ENCODE data around the gene CHST8.
"Not testable (repeated sequence)": the region's sequence is repeated elsewhere in the genome, so short reads cannot be mapped to it uniquely, and the experiment has no call there.

The CHST8 gene

DNA sequence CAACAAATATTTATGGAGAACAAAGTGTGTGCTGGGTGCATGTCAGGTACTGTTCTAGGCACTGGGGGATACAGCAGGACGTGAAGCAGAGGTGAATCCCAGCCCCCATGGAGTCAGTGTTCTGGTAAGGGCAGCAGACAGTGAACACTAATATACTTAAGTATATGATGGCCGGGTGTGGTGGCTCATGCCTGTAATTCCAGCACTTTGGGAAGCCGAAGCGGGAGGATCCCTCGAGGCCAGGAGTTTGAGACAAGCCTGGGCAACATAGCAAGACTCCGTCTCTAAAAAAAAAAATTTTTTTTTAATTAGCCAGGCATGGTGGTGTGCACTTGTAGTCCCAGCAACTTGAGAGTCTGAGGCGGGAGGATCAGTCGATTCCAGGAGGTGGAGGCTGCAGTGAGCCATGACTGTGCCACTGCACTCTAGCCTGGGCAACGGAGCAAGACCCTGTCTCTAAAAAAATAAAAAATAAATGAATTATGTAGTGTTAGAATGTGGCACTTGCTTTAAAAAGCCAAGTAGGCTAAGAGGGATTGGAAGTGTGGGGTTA lies 22.6 kb downstream of the CHST8 start:
- no peak for DNase-seq (ENCODE audit: low spot score)

DNA sequence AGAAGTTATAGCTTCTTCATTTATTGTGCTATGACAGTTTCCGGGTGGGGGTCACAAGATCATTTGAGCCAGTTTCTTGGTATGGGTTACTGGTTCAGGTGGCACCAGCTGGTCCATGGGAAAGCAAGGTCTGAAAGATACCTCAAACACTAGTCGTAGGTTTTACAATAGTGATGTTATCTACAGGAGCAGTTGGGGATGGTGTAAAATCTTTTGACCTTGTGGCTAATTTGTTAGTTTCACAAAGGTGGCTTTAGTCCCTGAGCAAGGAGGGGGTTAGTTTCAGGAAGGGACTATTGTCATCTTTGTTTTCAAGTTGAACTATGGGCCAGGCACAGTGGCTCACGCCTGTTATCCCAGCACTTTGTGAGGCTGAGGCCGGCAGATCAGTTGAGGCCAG lies 24.6 kb downstream of the CHST8 start:
- no peak for DNase-seq (ENCODE audit: low spot score)

DNA sequence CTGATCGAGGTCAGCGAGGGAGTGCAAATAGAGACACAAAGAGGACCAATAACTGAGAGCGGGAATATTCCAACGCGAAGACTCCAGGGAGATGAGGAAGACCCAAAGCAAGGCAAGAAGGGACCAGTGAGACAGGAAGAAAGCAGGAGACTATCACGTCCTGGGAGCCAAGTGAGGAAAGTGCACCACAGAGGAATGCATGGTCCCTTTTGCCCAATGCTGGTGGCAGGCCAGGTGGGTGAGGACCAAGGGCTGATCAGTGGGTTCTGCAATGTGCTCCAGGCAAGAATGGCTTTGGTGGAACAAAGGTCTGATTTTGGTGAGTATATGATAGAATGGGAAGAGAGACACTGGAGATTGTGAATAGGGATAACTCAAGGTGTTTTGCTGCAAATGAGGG lies 25.4 kb downstream of the CHST8 start:
- no peak for DNase-seq (ENCODE audit: low spot score)

DNA sequence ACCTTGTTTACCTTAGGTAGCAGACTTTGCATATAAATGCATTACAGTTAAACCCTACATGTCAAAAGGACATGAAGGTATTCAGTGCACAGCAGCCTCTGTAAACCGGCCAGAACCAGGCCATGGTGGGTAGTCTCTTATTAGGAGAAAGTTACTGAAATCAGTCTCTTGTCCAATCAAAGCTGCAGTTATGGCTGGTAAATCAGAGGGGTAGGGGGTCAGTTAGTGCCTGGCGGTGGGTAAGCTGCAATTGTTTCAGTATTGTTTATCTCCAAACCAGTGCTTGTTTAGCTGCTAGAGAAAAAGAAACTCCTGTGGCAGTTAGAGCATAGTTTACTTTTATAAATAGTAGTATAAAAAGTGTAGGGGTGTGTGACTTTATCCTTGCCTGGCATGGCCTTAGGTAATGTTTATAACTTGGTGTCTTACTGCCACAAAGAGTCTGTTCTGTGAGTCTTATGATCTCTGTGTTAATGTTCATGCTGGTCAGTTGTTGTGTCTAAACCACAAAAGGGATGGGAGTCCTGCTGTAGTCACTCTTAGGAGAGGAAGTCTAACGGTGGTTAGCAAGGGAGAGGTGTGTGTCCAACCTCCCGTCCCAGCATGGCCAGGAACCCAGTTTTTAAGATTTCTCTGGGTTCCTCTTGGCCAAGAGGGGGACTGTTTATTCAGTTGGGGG lies 28.0 kb downstream of the CHST8 start:
- DNase-seq (ENCODE audit: low spot score), result no peak

DNA sequence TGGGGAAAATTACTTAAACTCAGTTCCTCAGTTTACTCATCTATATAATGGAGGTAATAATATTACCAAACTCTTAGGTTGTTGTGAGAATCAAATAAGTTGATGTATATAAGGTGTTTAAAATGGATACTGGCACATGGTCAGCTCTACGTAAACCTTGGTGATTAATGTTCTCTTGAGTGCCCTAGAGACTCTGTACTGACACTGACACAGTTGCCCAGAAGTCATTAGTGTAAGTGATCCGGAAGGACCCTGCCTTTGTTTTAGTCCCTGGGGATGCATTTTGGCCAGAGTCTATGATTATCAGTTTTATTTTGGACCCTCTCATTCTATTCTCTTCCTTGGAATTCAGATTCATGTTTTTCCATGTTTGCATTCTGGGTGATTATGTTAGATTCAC lies 31.9 kb downstream of the CHST8 start:
- DNase-seq (ENCODE audit: low spot score), result no peak

DNA sequence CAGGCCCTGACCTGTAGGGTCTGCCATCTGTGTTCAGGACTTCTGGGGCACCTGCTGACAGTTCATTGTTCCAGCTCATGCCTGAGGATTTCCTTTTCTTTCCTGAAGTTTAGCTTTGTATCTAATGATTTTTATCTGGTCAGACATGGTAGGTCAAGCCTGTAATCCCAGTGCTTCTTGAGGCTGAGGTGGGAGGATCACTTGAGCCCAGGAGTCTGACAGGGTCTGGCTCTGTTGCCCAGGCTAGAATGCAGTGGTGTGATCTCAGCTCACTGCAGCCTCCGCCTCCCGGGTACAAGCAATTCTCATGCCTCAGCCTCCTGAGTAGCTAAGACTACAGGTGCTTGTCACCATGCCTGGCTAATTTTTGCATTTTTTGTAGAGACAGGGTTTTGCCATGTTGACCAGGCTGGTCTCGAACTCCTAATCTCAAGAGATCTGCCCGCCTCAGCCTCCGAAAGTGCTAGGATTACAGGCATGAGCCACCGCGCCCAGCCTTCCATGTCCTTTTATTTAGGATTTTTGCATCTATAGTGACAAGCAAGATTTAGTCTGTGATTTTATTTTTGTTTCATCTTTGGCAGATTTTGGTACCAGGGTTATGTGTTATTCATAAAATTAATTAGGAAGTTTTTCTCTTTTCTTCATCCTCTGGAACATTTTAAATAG lies 33.2 kb downstream of the CHST8 start:
- no peak for DNase-seq (ENCODE audit: low spot score)

DNA sequence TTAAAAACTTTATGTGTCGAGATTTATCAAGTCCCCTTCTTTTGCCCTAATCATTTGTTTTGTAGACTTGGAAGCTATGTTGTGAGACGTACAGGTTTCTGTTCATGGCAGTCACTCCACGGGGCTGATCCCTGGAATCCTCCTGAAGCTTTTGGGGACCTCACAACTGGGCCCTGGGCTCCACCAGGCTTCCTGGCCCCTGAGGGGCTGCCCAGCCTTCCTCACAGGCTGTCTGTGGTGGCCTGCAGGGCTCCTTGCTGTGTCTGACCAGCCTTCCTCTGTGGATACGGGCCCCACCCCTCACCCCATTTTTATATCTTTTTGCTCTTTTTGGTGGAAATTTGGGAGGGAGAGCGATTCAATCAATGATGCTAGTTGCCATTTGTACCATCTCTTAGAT lies 38.1 kb downstream of the CHST8 start:
- DNase-seq (ENCODE audit: low spot score), result no peak

DNA sequence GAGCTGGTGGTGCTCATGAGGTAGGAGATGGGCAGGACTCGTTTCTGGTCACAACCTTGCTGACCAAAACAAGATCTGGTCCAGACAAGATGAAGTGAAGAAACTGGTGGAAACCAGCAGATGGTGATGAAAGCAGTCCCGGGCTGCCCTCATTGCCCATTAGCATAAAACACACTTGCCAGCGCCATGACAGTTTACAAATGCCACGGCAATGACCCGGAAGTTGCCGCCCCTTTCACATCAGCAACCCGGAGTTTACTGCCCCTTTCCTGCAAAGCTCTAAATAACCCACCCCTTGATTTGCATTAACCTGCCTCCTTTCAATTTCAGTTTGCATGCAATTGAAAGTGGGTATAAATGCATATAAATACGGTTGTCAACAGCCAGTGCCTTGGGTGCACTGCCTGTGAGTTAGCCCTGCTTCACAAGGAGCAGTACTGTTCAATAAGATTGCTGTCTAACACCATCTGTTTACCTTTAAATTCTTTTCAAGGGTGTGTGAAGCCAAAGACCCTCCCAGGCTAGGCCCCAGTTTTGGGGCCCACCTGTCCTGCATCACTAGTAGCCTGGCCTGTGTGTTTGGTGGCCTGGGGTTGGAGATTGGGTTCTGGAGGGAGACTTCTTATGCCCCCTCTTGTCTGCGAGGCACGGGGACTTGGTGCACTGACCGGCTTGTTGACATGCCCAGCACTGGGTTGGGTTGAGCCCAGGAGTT lies 38.8 kb downstream of the CHST8 start:
- DNase-seq (ENCODE audit: low spot score), result no peak

DNA sequence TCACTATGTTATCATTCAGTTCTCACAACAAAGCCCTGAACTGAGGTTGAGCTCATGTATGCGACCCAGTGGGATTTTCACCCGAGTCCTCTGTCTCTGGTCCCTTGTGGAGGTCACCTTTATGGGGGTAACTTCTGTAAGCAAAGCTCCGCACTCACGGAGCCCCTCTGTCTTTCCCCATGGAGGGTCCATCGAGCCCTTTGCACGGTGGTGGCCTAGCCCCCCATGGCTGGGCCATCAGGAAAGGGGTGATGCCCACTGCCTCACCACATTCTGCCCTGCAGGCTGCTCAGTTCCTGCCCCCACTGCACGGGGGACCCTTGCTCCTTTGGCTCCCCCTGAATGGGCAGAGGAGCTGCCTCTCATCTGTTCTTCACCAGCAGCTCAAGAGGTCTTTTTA lies 39.6 kb downstream of the CHST8 start:
- DNase-seq (ENCODE audit: low spot score), result no peak

DNA sequence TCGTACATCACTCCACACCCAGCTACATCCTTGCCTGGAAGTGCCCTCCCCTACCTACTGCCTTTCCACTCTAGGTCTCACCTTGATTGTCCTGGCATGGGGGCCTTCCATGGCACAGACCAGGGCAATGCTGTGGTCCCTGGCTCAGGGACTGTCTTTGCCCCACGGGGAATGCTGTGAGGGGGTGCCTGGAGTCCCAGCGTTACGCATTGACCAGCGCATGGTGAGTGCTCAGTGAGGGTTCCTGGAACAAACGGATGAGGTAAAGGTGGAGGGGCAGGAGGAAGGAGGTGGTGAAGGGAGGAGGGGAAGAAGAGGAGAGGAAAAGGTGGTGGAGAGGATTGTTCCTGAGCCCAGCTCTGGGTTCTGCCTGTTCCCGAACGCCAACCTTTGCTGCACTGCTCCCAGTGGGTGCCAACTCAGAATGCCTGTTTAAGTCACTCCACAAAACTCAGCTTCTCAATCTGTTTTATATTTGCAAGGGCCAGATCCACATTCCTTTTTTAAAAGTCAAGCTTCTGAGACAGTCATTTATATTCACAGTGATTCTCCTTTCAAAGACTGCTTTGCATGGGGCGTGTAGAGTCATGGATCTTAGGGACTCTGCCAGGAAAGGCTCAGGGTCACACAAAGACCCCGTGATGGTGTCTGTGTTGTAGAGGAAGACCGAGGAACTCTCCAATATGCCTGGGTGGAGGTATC lies 40.8 kb downstream of the CHST8 start:
- no peak for DNase-seq (ENCODE audit: low spot score)

DNA sequence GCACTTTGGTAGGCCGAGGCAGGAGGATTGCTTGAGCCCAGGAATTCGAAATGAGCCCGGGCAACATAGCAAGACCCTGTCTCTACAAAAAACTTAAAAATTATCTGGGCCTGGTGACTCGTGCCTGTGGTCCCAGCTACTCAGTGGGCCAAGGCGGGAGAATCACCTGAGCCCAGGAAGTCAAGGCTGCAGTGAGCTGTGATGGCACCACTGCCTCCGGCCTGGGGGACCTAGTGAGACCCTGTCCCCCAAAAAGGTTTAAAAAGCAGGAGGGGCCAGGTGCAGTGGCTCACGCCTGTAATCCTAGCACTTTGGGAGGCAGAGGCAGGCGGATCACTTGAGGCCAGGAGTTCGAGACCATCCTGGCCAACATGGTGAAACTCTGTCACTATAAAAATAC lies 41.6 kb downstream of the CHST8 start:
- not testable (repeated sequence) for DNase-seq (ENCODE audit: low spot score)

DNA sequence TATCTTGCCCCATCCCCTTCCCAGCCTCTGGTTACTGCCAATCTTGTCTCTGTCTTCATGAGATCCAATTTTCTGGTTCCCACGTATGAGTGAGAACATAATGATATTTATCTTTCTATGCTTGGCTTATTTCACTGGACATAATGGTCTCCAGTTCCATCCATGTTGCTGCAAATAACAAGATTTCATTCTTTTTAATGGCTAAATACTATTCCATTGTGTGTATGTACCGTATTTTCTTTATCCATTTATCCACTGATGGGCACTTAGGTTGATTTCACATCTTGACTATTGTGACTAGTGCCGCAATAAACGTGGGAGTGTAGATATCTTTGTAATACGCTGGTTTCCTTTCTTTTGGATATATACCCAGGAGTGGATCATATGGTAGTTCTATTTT lies 43.0 kb downstream of the CHST8 start:
- no peak for DNase-seq (ENCODE audit: low spot score)

DNA sequence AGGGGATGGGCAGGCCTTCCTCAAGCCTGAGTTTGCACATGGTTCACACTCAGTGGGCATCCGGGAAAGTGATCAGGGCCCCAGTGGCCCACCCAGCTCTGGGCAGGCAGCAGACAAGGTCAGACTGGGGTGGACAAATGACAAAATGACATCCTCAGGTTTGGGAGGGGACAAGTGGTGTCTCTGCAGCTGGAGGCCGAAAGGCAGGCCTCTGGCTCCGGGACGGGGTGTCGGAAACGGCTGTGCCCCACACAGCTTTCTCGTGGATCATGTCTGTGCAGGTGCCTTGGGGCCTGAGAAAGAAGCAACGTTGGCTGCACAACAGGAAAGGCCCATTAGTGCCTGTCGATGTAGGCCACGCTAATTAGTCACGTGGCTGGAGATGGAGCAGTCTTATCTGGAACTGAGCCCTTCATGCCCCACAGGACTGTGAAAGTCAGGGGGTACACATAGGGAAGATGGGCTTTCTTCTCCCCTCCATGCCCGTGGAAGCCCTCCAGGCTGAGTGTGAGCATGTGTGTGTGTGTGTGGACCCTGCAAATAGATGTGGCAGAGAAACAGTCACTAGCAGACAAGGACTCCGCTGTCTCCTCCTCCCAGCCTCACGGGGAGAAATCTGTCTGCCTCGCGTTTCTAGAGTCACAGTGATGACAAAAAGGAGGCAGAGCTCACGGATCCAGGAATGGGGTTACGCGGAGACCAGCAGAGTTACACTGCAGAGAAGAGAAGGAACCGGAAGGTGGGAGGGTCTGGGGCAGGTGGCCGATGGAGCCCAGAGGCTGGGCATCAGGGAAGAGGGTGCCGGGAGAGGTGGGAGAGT lies 44.2 kb downstream of the CHST8 start:
- no peak for DNase-seq (ENCODE audit: low spot score)

DNA sequence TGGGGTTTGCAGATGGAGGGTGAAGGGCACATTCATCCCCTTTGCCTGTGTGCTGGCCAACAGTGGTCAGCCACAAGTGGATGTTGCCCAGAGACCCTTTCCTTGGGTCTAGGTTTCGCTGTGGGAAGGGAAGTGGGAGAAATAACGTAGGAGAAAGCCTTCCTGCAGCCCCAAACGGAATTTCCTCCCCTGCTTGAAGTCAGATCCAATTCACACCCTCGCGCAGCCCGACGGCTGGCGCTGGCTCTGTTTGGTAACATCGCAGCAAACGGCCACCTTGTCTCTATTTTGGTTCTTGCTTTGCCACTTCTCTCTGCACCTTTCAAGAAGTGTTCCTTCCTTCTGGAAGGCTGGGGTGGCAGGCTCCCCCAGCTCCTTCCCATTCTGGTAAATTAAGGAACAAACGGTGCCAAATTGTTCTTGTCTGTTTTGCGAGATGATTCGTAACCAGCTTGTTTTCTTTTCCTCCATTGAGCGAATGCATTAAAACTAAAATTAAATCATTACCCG lies 45.4 kb downstream of the CHST8 start:
- no peak for DNase-seq (ENCODE audit: low spot score)

DNA sequence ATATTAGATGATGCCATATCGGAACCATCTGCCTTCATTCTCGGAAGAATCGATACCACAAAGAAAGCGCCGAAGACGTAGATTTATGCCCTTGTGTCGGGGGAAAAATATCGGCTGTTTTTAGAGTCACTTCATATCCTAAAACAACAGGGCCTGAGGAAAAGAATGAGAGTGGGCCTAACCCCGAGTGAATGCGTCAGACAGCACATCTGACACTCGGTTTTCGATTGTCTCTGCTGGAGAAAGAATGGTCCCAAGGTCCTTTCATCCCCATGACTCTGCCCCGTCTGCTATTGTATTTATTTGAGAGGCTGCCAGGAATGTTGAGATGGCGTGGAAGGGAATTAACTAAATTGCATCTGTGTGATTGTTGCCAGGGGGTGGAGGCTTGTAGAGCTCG lies 46.1 kb downstream of the CHST8 start:
- no peak for DNase-seq (ENCODE audit: low spot score)

DNA sequence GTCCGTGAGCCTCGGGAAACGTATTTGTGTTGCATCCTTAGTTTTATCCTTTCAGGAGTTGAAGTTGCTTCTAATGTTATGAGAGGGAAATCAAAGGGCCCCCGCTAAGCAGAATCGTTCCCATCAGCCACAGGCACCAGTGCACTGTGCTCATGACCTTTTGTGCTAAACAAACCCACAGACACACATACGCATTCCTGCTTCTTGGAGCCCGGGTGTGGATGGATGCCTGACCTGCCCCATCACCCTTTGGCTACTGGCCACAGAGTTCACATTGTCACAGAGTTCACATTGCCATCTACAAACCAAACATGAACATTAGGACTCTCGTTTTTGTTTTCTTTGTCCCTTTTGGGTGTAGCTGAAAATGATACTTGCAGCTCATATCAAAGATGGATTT lies 47.2 kb downstream of the CHST8 start:
- DNase-seq (ENCODE audit: low spot score), result no peak

DNA sequence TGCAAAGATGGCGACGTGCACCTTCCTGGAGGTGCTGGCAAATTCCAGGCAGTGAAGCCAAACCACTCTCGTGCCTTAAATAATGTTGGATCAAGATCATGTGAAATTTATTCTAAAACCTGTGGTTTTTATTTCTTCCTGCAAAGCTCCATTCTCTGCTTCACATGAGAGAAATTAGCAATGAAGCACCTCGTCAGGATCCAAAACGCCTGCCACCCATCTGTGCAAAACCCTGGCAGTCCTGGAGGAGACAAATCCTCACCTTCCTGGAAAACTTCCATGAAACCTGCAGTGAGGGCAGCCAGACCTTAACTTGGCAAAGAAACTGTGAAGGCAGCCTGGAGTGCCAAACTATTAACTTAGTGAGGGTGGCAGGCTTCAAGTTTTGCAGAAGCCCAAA lies 47.6 kb downstream of the CHST8 start:
- no peak for DNase-seq (ENCODE audit: low spot score)

DNA sequence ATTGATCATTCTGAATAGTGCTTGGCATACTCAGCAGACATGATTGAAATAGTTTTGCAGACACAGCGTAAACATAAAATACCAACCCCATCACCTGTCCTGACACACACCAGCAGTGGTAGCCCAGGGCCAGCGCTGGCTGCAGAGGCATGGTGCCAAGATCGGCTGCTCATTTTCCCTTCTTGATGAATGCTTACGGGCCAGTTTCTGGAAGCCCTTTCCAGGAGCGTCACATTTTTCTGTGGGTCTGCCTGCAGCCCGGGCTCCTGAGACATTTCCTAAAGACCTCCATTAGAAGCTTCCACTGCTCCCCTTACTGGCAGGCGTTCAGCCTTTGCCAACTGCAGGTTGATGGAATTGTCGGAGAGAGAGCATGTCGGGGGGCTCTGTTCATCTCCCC lies 48.6 kb downstream of the CHST8 start:
- no peak for DNase-seq (ENCODE audit: low spot score)

DNA sequence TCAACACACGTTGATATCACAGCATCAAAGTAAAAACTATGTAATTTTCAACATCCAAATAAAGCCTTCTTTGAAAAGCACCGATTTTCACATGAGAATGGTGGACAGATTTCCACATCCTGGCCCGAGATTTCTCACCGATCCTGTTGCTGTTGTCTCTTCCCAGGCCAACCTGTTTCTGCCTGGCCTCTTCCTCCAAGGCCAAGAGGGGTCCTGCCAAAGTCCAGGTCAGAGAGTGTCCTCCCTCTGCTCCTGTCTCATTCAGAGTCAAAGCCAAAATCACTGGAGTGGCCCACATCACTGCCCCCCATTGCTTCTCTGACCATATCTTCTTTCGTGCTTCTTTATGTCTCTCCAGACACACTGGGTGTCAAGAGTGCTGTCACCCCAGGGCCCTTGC lies 49.5 kb downstream of the CHST8 start:
- DNase-seq (ENCODE audit: low spot score), result no peak

DNA sequence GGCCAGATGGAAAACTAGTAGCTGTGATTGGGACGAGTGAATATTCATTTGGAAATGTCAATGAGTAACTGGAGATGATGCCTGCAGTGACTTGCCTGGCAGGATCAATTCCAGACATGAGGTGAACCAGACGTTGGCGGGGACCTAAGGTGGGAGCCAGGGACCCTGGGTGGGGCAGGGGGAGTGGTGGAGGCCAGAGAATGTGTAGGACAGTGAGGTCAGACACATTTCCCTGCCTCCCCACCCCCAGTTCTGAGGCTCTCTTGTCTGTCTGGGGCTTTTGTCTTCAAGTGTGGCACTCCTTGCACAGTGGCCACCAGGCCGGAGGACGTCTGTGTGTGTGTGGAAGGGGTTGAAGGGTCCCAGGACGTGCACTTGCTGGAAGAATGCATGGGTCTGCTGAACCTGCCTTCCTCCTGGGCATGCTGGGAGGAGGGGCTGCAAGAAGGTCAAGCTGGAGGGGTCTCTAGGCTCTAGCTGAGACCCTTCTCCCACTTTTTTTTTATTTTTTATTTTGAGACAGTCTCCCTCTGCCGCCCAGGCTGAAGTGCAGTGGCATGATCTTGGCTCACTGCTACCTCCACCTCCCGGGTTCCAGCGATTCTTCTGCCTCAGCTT lies 51.6 kb downstream of the CHST8 start:
- no peak for DNase-seq (ENCODE audit: low spot score)

DNA sequence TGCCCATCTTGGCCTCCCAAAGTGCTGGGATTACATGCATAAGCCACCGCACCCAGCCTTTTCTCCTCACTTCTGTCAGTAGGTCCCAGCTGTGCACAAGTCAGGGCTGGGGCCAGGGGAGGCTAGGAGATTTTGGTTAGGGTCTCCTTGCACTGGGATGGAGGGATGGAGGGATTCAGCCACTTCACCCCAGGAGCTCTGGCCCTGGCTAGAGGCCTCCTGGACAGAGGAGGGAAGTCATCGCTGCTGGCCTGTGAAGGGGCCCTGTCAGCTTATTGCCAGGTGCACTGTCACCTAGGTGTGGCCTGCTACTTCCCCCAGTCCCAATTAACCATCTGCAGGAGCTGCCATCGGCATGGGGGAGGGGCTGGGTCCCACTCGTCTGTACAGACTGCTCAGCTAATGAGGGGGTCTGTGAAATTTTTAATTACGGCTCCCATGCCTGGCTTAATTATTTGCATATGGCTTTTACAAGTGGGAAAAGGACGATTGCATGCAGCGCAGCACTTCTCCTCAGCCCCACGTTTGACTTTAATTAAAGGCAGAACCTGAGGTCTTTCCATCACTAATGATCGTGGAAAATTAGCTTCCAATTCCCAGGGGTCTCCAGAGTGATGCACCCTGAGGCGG lies 52.4 kb downstream of the CHST8 start:
- DNase-seq (ENCODE audit: low spot score), result no peak
